SKM-1 (cell line): ENCODE data around the gene RNF145.

ENCODE experiments used
- DNase-seq: peaks from one replicate; lab custom pipeline; 2025; ENCODE audit not compliant: unreplicated experiment; lab: John Stamatoyannopoulos, UW

RNF145 gene

DNA sequence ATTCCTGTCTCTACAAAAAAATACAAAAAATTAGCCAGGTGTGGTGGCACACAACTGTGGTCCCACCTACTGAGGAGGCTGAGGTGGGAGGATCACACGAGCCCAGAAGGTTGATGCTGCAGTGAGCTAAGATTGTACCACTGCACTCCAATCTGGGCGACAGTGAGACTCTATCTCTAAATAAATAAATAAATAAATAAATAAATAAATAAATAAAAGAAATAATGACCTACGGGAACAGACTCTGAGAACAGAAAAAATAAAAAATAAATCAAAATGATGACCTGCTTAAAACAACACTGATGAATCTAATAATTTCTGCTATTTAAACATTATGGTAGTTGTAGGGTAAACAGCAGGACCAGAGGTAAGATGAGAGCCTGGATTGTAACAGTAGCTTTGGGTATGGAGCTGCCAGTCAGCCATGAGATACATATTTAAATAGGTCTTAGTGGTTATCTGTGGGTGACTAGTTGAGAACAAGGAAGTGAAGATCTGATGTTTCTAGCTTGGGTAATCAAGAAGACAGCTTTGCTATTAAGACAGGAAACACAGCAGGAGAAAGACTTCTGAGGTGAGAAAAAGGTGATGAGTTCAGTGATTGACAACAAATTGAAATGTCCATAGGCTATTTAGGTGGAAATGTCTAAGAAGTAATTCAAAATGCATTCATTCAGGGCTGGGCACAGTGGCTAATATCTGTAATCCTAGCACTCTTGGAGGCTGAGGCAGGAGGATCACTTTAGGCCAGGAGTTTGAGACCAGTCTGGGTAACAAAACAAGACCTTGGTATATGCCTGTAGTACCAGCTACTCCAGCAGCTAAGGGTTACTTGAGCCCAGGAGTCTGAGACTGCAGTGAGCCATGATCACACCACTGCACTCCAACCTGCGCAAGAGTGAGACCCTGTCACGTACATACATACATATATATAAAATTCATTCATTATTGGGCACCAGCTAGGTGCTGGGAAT is 11.0 kb downstream of the RNF145 start:
- peak; percentile 10 for DNase-seq

DNA sequence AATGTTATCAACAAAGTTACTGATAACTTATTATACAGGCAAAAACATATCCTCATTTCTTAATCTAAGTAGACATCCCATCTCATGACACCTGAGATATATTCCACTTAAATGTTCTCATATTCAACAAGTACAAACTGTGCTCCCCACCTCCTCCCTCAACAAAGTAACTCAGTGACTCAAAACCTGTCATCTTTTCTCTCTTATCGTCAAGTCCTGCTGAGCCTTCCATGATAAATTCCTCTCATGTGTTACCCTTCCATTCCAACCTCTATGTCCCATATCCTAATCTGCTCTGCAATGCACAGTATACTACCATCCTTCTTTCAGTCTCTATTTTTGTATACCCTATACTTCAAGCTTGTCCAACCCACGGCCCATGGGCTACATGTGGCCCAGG is 13.6 kb downstream of the RNF145 start:
- DNase-seq: no peak

GRCh38 chr5:159190170-159190569 is 19.2 kb downstream of the RNF145 start:
- no peak for DNase-seq

DNA sequence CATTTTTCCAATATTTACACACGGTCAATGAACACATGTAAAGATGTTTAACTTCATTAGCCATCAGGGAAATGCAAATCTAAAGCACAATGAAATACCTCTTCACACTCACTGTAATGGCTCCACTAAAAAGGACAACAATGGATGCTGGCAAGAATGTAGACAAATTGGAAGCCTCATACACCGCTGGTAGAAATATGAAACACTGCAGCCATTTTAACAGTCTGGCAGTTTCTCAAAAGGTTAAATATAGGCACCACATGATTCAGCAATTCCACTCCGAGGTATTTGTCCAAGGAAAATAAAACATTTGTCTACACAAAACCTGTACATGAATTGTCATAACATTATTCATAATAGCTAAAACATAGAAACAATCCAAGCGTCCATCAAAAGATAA is 20.0 kb downstream of the RNF145 start:
- DNase-seq: no peak

DNA sequence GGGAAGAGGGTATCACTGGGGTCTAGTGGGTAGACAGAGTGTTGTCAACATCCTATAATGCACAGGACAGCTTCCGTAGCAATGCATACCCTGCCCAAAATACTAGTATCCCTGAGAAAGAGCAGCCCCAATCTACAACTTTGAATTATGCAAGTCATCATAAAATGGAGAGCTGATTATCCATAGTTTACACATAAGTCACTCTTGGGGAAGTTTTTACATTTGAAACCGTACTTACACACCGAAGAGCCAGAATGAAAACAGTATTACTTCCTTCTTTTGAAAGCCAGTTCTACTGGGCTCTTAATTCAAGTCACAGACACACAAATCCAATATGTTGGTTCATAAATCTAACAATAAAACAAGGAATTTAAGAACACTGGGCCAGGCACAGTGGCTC is 21.6 kb downstream of the RNF145 start:
- no peak for DNase-seq

DNA sequence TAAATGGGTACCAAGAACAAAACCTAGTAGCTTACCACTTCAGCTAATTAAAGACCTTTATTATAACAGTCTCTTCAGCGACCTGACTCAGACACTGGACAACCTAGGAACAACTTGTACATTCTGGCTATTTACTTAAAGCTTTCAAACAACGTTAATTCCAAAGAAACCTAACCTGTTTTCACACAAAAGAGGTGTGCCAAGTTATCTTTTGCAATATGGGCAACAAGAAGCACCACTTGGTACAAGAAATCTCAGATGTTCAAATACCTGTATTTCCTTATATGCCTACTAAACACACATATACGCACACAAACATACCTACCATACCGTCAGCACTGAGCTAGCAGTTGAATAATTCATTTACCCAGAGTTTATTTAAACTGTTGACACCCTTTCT is 23.0 kb downstream of the RNF145 start:
- DNase-seq: no peak

DNA sequence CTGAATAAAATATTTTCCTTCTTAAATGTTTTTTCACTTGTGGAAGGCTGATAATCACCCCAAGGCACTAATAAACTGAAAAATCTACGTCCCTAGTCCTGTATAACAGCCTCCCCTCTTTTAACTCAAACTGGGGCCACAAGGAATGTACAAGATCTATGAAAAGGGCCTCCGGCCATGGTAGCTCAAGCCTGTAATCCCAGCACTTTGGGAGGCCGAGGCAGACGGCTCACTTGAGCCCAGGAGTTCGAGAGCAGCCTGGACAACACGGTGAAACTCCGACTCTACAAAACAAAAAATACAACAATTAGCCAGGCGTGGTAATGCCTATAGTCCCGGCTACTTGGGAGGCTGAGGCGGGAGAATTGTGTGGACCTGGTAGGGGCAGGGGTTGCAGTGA is 23.6 kb downstream of the RNF145 start:
- no peak for DNase-seq

DNA sequence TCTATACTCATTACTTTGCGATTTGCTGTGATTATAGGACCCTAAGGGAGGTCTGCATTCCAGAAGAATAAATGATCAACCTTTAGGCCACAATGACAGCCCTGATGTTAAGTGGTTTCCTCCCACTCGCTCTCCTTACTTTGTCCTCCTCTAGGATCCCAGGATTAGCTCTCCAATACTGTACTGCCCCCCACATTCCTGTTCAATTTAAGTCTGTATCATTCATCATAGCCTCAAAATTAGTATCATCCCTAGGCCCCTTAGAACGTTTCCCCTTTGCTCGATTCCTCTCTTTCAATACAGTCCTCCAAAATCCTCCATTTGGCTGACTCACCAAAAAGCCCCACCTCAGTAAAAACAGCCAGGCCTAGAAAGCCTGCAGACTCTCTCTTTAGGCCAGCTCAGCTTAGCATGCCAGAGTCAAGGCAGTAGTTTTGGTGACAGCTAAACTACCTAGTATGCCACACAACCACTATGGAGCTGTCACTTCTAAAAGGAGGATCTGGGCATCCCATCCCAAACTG is 24.4 kb downstream of the RNF145 start:
- DNase-seq: no peak

- no peak for DNase-seq
Observed at GRCh38 chr5:159184236-159184635, 25.1 kb downstream of the RNF145 start.

- DNase-seq: no peak
Observed at GRCh38 chr5:159183247-159183646, 26.1 kb downstream of the RNF145 start.

DNA sequence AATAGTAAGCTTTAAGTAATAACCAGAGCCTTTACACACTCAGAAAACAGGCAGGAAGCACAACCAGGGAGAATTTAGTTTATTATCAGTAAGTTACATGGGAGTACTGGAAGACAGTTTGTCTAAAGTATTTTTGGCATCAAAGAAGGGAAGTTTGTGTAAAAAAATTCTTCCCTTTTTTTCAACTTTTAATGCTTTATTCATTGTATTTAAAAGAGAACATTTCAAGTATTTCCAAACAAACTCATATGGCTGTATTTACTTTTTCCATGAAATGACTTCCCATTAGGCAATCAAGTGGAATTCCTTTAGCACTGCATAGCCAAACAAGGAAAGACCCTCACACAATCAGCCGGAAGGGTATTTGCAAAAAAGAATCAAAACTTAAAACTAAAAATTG is 26.7 kb downstream of the RNF145 start:
- no peak for DNase-seq

DNA sequence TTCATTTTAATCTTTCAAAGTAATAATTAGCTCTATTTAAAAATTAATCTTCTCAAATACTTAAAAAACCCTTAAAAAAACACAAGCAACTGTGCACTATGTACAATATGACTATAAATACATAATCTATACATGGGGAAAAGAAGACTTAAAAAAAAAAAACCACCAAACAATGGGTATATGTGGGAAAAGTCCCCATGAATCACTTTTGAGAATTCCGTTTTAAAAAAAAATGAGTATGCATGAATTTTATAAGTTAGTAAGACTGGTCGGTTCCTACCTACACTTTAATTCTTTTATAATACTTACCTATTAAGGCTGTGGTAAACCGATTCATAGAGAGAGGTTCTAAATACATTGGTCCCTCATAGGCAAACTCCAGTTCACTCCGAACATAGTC is 27.7 kb downstream of the RNF145 start:
- no peak for DNase-seq

GRCh38 chr5:159181152-159181551 is 28.2 kb downstream of the RNF145 start:
- no peak for DNase-seq

DNA sequence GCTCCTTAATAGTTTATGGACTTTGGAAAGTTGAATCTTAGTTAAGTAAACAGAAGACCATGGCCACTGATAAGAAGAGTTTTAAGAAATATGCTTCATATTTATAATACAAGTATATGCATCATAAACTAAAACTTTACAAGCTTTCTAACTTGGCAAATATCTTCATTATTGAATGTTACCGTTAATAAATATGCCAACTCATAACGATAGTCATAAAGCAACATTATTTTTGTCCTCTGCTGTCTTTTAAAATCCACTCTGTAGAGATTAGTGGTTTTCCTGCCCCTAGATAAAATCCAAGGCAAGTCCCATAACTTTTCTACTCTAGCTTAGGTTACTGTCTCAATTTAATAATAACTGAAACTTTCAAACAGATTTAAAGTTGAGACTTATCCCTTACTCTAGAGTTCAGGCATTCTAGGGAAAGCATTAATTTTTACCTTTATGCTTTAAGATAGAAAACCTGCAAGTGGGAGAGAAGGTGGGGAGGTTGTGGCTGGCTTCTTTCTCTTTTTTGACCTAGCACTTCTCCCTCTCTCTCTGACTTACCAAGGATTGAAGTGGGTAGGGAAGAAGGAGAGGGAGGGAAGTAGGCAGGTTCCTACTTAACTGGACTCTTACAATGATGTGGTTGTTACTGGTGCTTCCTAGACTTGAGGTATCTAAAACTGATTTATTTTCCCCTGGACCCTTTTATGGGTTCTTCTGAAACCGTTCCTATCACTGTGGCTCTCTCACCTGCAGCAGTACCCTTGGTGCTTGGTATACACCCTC is 29.6 kb downstream of the RNF145 start:
- no peak for DNase-seq

GRCh38 chr5:159178978-159179377 is 30.4 kb downstream of the RNF145 start:
- DNase-seq: no peak

DNA sequence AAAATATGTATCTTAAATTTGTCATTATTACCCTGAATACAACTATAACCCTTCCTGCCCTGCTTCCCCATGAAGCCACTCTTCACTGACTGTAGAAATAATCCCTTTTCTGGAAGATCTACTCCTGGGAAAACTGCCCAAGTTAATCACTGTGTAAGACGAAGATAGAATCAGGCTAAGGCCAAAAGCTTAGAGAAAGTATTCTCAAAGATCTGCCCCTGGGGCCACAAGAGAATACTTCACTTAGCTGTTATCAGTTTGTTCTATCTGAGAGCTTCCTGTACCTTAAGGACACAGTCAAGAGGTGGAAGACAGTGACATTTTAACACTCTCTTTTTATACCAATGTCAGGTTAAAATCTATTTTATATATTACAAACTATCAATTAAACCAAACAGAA is 33.8 kb downstream of the RNF145 start:
- no peak for DNase-seq

- no peak for DNase-seq
Observed at GRCh38 chr5:159174511-159175168, 34.7 kb downstream of the RNF145 start.

GRCh38 chr5:159171274-159171673 is 38.1 kb downstream of the RNF145 start:
- no peak for DNase-seq

DNA sequence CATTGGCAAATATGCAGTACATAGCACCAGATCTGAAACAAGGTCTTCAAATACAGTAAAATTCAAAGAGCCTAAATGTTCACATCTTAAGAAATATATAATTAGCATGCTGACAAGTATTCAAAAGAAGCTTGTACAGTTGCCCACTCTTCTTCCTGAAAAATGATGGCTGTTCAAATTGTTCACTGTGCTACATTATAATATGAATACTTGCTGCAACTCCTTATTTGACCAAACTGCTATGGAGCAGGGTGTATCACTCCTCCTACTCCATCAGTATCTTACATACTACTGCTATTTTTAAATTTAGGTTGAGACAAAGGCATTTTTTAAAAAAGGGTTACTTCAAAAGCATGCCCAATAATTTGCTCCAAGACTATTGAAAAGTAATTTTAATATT is 39.3 kb downstream of the RNF145 start:
- no peak for DNase-seq

DNA sequence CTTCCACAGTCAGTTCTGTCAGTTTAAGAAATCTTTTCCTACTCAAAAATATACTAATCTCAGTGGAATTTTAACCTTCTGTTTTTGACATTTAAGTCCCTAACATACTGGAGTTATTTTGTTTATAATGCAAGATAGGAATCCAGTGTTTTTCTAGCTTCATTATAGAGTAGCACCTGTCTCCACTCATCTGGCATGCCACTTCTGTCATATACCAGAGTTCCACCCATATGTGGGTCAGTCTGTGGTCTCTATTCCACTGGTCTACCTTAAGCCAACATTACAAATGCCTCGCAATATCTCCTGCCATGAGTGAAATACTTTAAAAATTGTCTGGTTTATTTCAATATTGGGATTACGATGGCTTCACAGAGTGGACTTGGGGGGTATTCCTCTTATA is 42.9 kb downstream of the RNF145 start:
- no peak for DNase-seq

DNA sequence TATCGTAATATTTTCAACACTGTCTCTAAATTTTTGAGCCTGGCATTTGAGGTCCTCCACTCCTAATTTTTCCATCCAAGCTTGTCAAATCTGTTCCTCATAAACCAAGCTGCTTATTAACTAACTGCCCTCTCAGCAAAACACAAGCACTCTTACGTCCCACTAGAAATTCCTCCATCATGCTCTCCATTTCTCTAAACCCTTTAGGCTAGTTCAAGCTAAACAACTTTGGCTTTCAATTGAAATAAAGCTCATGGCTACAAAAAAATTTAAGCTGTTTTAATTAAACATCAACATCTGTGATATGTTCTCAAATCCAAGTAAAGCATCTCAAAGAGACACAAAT is 45.7 kb downstream of the RNF145 start:
- no peak for DNase-seq
